WTC11 (cell line): Measurements from ENCODE around the gene LRMDA. TPM values are rescaled to one million over a fixed set of nuclear protein-coding genes. Genes with fewer than 3 reads are reported as not detected.

Experiments used
- ATAC-seq: fragments of 200-7000 bp; cut with Tn5 transposase; 2 replicates; pipeline ENCODE4 v1.10.0; 2021; ENCODE audit warnings: mild to moderate bottlenecking, moderate library complexity
- CTCF ChIA-PET: fragments of 300-600 bp; sonication (Branson Sonifier 250); formaldehyde crosslinking; loops from one replicate; lab custom pipeline; 2021; ENCODE audit warnings: antibody characterized with exemption; lab: Charles Lee
- POLR2A ChIA-PET: fragments of 350-600 bp; sonication (Branson Sonifier 250); formaldehyde crosslinking; loops from one replicate; lab custom pipeline; 2021; ENCODE audit warnings: antibody characterized with exemption; lab: Charles Lee
- DNase-seq: peaks from one replicate; pipeline ENCODE4 v3.0.0; 2021; ENCODE audit warnings: low spot score
- H3K27ac Mint-ChIP-seq: 2 replicates; pipeline ENCODE4 v1.8.0; 2021; ENCODE audit warnings: mixed read lengths
- H3K27me3 Mint-ChIP-seq: 2 replicates; pipeline ENCODE4 v1.8.0; 2021; ENCODE audit warnings: low read depth, mild to moderate bottlenecking, moderate library complexity, mixed read lengths
- H3K36me3 Mint-ChIP-seq: 2 replicates; pipeline ENCODE4 v1.8.0; 2021; ENCODE audit warnings: mixed read lengths
- H3K4me1 Mint-ChIP-seq: 2 replicates; pipeline ENCODE4 v1.8.0; 2022; ENCODE audit warnings: mixed read lengths
- H3K4me3 Mint-ChIP-seq: 2 replicates; pipeline ENCODE4 v1.8.0; 2021; ENCODE audit warnings: mild to moderate bottlenecking, moderate library complexity, mixed read lengths
- H3K9me3 Mint-ChIP-seq: 2 replicates; pipeline ENCODE4 v1.8.0; 2021; ENCODE audit warnings: mixed read lengths
- ARID4B ChIP-seq: sonication (generic); formaldehyde crosslinking; IDR thresholded peaks from 2 replicates; pipeline ENCODE4 v1.8.0; 2023; ENCODE audit warnings: missing genetic modification reagents, mild to moderate bottlenecking, borderline replicate concordance
- ATF2 ChIP-seq: sonication (generic); formaldehyde crosslinking; IDR thresholded peaks from 2 replicates; pipeline ENCODE4 v1.8.1; 2022; ENCODE audit warnings: low read depth, missing genetic modification reagents, borderline replicate concordance
- ATF3 ChIP-seq: sonication (generic); formaldehyde crosslinking; conservative IDR thresholded peaks from 2 replicates; pipeline ENCODE4 v1.8.1; 2022; ENCODE audit warnings: mild to moderate bottlenecking, missing genetic modification reagents
- CBFB ChIP-seq: sonication (generic); formaldehyde crosslinking; IDR thresholded peaks from 2 replicates; pipeline ENCODE4 v1.8.1; 2022; ENCODE audit warnings: mild to moderate bottlenecking, low read depth, missing genetic modification reagents
- CDX4 ChIP-seq: fragments of 250-450 bp; sonication (Bioruptor Pico); IDR thresholded peaks from 2 replicates; pipeline ENCODE4 v1.9.0; 2021; ENCODE audit warnings: moderate library complexity, mild to moderate bottlenecking, inconsistent platforms, borderline replicate concordance
- ESRRA ChIP-seq: sonication (generic); formaldehyde crosslinking; IDR thresholded peaks from 2 replicates; pipeline ENCODE4 v1.8.1; 2022; ENCODE audit warnings: mild to moderate bottlenecking, missing genetic modification reagents, borderline replicate concordance
- FOXJ3 ChIP-seq: sonication (generic); formaldehyde crosslinking; IDR thresholded peaks from 2 replicates; pipeline ENCODE4 v1.9.0; 2021; ENCODE audit warnings: missing genetic modification reagents, mild to moderate bottlenecking, borderline replicate concordance
- FOXK1 ChIP-seq: sonication (generic); formaldehyde crosslinking; IDR thresholded peaks from 2 replicates; pipeline ENCODE4 v1.8.0; 2022; ENCODE audit warnings: mild to moderate bottlenecking, moderate library complexity, missing genetic modification reagents
- GTF2I ChIP-seq: fragments of 250-450 bp; sonication (Bioruptor Pico); conservative IDR thresholded peaks from 2 replicates; pipeline ENCODE4 v1.4.0; 2021; ENCODE audit warnings: mild to moderate bottlenecking
- NFE2L1 ChIP-seq: sonication (generic); formaldehyde crosslinking; IDR thresholded peaks from 2 replicates; pipeline ENCODE4 v1.8.1; 2023; ENCODE audit warnings: missing genetic modification reagents
- RELA ChIP-seq: sonication (generic); formaldehyde crosslinking; IDR thresholded peaks from 2 replicates; pipeline ENCODE4 v1.8.1; 2022; ENCODE audit warnings: missing genetic modification reagents, mild to moderate bottlenecking, borderline replicate concordance
- SMAD3 ChIP-seq: sonication (generic); formaldehyde crosslinking; IDR thresholded peaks from 2 replicates; pipeline ENCODE4 v1.8.0; 2022; ENCODE audit warnings: missing genetic modification reagents, mild to moderate bottlenecking, borderline replicate concordance
- SOX15 ChIP-seq: fragments of 250-450 bp; sonication (Bioruptor Pico); IDR thresholded peaks from 2 replicates; pipeline ENCODE4 v1.9.0; 2021; ENCODE audit warnings: mild to moderate bottlenecking
- TP53 ChIP-seq: sonication (generic); formaldehyde crosslinking; IDR thresholded peaks from 2 replicates; pipeline ENCODE4 v1.8.1; 2023; ENCODE audit warnings: mild to moderate bottlenecking, missing genetic modification reagents
- ZNF281 ChIP-seq: sonication (generic); formaldehyde crosslinking; IDR thresholded peaks from 2 replicates; pipeline ENCODE4 v1.8.0; 2023; ENCODE audit warnings: mild to moderate bottlenecking, missing genetic modification reagents
- ZNF425 ChIP-seq: fragments of 250-450 bp; sonication (Bioruptor Pico); conservative IDR thresholded peaks from 2 replicates; pipeline ENCODE4 v1.9.0; 2021; ENCODE audit warnings: mild to moderate bottlenecking
- total RNA-seq: library from RNA; stranded (reverse); gene quantifications from 3 replicates; pipeline ENCODE4 v1.2.3, GENCODE V29; 2021

LRMDA gene
- total RNA-seq, 1 experiment from 2014 or later: 0.92 TPM

- no peak for TF ChIP-seq ARID4B (CRISPR knock-in tag)
- TF ChIP-seq CDX4 (CRISPR knock-in tag): no peak
- no peak for TF ChIP-seq ATF3 (CRISPR knock-in tag)
These were observed 686.5 kb downstream of the LRMDA start (continued) for GRCh38 chr10:76117949-76118348.

- Mint-ChIP-seq H3K4me1 (peaks cover 15% of the 10 kb centered on the region), H3K27ac (no peak overlapping the region), H3K4me3 (no peak overlapping the region), H3K36me3 (no peaks in the 10 kb centered on the region), H3K9me3 (peaks cover 3% of the 10 kb centered on the region; the same call in 1 of the 2 replicates), H3K27me3 (no peaks in the 10 kb centered on the region; the same call in 1 of the 2 replicates)
- CTCF ChIA-PET: interaction anchor here (1.0 kb wide), 1 partner anchor 185 kb away, joined by 3 read pairs; no protein-coding TSS in a partner anchor
- DNase-seq: no peak
- ATAC-seq: no peak
- POLR2A ChIA-PET: no interaction called here
- no peak for TF ChIP-seq SOX15
- no peak for TF ChIP-seq NFE2L1
- no peak for TF ChIP-seq CBFB
- no peak for TF ChIP-seq FOXK1 (CRISPR knock-in tag)
- TF ChIP-seq RELA (CRISPR knock-in tag): no peak
- TF ChIP-seq FOXJ3 (CRISPR knock-in tag): no peak
- TF ChIP-seq GTF2I (CRISPR knock-in tag): no peak
- no peak for TF ChIP-seq ZNF281 (CRISPR knock-in tag)
- no peak for TF ChIP-seq ZNF425
- TF ChIP-seq ATF2 (CRISPR knock-in tag): no peak
- no peak for TF ChIP-seq SMAD3 (CRISPR knock-in tag)
- TF ChIP-seq ESRRA: no peak
- no peak for TF ChIP-seq TP53 (CRISPR knock-in tag)
These were observed 687.6 kb downstream of the LRMDA start for GRCh38 chr10:76119036-76119435.
